ENCODE data around the gene ATXN1L.
"Not testable (repeated sequence)": the region's sequence is repeated elsewhere in the genome, so short reads cannot be mapped to it uniquely, and the experiment has no call there.

Gene ATXN1L

DNA sequence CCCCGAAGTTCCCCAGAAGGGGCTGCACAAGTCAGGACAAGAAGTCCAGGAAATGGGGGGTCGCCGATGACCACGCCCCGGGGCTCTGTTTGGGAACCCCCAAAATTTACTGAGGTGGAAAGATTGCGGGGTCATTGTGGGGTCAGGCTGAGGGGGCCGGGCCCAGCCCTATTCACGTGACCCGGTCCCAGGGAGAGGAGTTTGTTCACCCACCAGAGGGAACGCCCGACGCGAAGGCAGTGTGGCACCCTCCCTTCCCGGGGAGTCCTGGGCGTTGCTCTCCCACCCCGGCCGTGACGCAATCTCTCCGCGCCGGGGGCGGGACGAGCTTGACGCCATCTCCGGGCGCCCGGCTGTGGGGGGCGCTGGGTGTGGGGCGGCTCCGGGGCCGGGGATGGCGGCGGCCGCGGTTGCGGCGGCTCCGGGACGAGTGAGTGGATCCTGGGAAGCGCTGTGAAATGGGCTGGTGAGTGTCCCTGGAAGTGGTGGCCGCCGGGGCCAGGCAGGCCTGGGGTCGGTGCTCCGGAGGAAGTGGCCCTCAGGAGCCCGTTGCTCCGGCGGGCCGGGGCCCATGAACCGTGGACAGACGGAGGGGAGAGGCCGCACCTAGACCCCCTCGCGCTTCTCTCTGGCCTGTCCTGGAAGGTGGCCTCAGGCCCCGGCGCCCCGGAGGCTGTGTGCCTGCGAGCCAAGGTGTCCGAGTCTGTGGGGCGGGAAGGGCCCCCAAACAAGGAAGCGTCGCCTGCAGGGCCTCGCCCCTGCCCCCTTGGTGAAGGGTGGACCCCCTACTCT is at the start of gene ATXN1L:
Gene ATXN1L (plus strand): TSS at position 338 of the 792 bp plus-strand sequence. CDS start 3,765 bp downstream, outside the sequence.
- peak; percentile 88 to 96 for DNase-seq (ENCODE audit: low read depth in 1 of 2, low spot score in 1 of 2)

DNA sequence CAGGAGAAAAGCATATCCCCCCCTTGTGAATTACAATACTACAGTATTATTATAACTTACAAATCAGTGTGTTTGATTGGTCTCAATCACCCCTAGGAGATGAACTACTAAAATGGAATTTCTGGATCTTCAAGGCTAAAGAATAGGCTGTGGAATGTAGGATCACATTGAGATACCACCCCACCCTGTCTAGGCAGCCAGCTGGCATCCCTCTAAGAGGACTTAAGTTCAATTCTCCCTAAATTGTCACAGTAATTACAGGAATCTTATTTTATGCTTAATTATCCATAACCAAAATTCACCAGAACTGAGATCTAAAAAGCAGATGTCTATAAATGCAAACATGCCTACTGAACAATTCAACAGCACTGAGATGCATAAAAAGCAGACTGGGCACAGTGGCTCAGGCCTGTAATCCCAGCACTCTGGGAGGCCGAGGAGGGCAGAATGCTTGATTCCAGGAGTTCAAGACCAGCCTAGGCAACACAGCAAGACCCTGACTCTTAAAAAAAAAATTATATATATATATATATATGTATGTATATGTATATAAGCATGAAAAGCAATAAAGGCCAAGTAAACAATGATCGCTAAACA is 49.2 kb upstream of the ATXN1L start:
- no peak for DNase-seq (ENCODE audit: low read depth in 1 of 2, low spot score in 1 of 2)

GRCh38 chr16:71803305-71803690 is 42.5 kb upstream of the ATXN1L start:
- DNase-seq (ENCODE audit: low read depth in 1 of 2, low spot score in 1 of 2), result no peak

- peak in 1 of 2 donors; percentile 29 for DNase-seq (ENCODE audit: low read depth in 1 of 2, low spot score in 1 of 2)
These were observed 37.7 kb upstream of the ATXN1L start for GRCh38 chr16:71807905-71808592.

DNA sequence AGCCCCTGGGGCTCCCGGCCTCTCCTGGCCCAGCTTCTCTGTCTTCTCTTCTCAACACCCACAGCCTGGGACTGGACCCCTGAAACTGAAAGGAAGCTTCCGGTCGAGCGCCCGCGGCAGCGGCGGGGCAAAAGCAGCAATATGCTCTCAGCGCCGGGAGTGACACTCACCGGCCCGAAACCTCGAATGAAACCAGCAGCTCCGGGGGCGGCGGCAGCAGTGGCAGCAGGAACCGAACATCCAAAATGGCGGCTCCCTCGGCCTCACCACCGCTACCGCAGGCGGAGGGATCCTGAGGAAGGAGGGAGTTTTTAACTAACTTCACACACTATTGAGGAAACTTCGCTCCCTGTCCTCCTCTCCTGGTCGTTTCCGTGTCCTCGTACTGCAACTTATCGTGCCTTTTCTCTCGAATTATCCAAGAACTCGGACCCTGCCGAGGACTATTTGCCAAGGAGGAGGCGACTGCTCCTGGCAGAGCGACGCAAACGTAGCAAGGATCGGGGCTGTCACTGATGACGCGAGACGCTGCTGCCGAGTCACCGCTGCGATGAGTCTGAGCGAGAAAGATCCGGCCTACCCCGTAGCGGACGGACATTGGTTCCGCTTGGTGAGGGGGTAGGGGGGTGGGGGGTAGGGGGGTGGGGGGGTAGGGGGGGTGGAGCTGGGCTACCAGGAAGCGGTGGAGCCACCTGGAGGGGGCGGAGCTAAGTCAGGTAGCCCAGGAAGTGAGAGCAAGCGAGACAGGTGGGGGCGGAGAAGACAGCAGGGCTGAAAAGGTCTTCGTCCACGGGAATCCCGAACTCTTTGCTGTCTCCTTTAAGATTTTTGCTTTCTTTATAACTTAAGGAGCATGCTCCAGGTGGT is 37.0 kb upstream of the ATXN1L start, which contains the start of gene AP1G1:
Gene AP1G1 (minus strand): TSS at position 242 of the 867 bp plus-strand sequence. CDS start 19,355 bp downstream, outside the sequence.
- DNase-seq (ENCODE audit: low read depth in 1 of 2, low spot score in 1 of 2), result peak; percentile 82 to 84

GRCh38 chr16:71810155-71810530 is 35.6 kb upstream of the ATXN1L start:
- DNase-seq (ENCODE audit: low read depth in 1 of 2, low spot score in 1 of 2), result not testable (repeated sequence)

DNA sequence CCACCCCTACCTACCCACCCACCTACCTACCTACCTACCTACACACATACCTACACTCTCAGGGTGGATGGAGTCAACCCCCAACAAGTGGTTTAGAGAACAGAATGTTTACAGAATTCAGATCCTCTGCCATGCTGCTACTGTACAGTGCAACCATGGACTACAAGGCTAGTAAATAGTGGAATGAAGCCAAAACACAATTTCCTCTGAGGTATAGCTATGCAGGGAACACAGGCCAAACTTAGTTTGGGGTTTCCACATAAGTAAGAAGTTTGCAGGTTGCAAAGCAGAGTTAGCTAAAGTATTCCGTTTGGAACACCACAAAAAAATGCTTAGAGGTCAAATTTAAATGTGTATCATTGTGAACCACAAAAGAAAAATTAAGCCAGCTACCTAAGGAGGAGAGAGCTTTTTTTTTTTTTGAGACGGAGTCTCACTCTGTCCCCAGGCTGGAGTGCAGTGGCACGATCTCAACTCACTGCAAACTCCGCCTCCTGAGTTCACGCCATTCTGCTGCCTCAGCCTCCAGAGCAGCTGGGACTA is 34.4 kb upstream of the ATXN1L start:
- no peak for DNase-seq (ENCODE audit: low read depth in 1 of 2, low spot score in 1 of 2)

GRCh38 chr16:71817155-71817500 is 28.6 kb upstream of the ATXN1L start:
- not testable (repeated sequence) for DNase-seq (ENCODE audit: low read depth in 1 of 2, low spot score in 1 of 2)

GRCh38 chr16:71826533-71827017 is 19.2 kb upstream of the ATXN1L start:
- DNase-seq (ENCODE audit: low read depth in 1 of 2, low spot score in 1 of 2), result no peak

- no peak for DNase-seq (ENCODE audit: low read depth in 1 of 2, low spot score in 1 of 2)
These were observed 15.4 kb upstream of the ATXN1L start for GRCh38 chr16:71830359-71830758.

- not testable (repeated sequence) for DNase-seq (ENCODE audit: low read depth in 1 of 2, low spot score in 1 of 2)
These were observed 14.1 kb upstream of the ATXN1L start for GRCh38 chr16:71831698-71832097.

- DNase-seq (ENCODE audit: low read depth in 1 of 2, low spot score in 1 of 2), result not testable (repeated sequence)
These were observed 13.7 kb upstream of the ATXN1L start for GRCh38 chr16:71832112-71832511.

- no peak for DNase-seq (ENCODE audit: low read depth in 1 of 2, low spot score in 1 of 2)
These were observed 11.5 kb upstream of the ATXN1L start for GRCh38 chr16:71834291-71834690.

DNA sequence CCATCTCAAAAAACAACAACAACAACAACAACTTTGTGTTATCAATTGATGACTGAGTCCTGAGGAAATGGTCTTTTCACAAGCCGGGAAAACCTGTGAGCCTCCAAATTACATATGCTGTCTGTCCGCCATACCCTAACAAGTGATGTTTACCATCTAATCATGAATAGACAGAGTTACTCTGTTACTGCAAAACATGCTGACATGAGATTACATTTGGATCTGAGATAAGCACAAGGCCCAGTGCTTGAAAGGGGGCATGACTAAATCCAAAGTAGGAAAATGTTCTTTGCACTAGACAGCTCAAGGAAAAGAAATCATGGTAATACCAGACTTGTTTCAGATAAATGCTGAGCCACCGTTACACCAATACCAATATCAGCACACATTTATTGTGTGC is 8.6 kb upstream of the ATXN1L start:
- DNase-seq (ENCODE audit: low read depth in 1 of 2, low spot score in 1 of 2), result no peak

GRCh38 chr16:71840052-71840451 is 5.7 kb upstream of the ATXN1L start:
- DNase-seq (ENCODE audit: low read depth in 1 of 2, low spot score in 1 of 2), result no peak

GRCh38 chr16:71843572-71843971 is 2.2 kb upstream of the ATXN1L start:
- no peak for DNase-seq (ENCODE audit: low read depth in 1 of 2, low spot score in 1 of 2)

- no peak for DNase-seq (ENCODE audit: low read depth in 1 of 2, low spot score in 1 of 2)
These were observed 655 bp downstream of the ATXN1L start for GRCh38 chr16:71846431-71846830.

DNA sequence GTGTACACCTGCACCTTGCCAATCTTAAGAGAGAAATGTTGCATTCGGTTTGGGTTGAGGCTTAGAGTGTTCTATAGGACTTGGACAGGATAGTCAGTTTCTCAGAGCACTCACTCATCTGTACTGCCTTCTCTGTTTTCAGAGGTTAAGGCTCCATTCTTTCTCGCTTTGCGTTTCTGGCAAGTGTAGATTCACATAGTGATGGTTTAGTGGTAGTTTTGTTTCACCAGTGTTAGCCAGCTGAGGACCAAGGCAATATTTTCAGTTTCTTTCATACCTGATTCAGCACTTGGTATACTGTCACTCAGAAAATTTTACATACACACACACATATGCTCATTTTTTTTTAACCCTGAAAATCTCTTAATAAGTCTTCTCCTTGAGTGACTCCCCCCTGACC is 1.3 kb downstream of the ATXN1L start:
- DNase-seq (ENCODE audit: low read depth in 1 of 2, low spot score in 1 of 2), result no peak

- DNase-seq (ENCODE audit: low read depth in 1 of 2, low spot score in 1 of 2), result no peak
These were observed 2.8 kb downstream of the ATXN1L start for GRCh38 chr16:71848622-71849021.

- DNase-seq (ENCODE audit: low read depth in 1 of 2, low spot score in 1 of 2), result no peak
These were observed 6.0 kb downstream of the ATXN1L start for GRCh38 chr16:71851746-71852145.

GRCh38 chr16:71852158-71852557 is 6.4 kb downstream of the ATXN1L start:
- DNase-seq (ENCODE audit: low read depth in 1 of 2, low spot score in 1 of 2), result no peak
